Islet of Langerhans (tissue), 1 donor: ENCODE results near the gene RFTN1.

Experiments
- FAIRE-seq: peaks from one replicate; lab custom pipeline; 2011; peaks lifted over from hg19 to GRCh38; lab: Jason Lieb, UNC

RFTN1 gene

DNA sequence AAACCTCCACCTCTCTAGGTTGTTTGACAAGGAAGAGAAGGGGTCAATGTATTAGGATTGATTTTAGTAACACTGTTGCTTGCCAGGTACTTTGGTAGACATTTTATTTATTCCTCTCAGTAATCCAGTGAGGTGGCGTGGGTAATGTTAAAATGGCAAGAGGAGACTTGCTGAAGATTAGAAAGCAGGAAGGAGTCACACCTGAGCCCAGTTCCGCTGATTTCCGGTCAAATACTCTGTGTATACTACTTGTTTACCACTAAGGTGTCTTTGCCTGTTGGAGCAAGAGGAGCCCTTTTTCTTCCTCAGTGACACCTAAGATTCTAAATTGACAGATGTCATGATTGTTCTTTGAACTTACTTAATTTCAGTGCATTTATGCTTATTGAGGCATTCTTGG is 246.8 kb downstream of the RFTN1 start:
- no peak for FAIRE-seq
